CD14-positive monocyte (primary cell): ENCODE data around the gene SULF2. TPM values are rescaled to one million over a fixed set of nuclear protein-coding genes. Genes with fewer than 3 reads are reported as not detected.

ENCODE experiments used
- DNase-seq, 3 donors: peaks; one replicate each; pipeline ENCODE4 v3.0.0-alpha.2; 2011 to 2022
- H2AFZ ChIP-seq: 2 replicates; pipeline ENCODE4 v1.6.0; 2012; ENCODE audit warnings: mild to moderate bottlenecking, low read depth, low read length, inconsistent platforms; ENCODE audit not compliant: insufficient read depth, poor library complexity, severe bottlenecking
- H3K27ac ChIP-seq, 2 donors: 1 replicate in 1 of 2; 2 replicates in 1 of 2; pipeline ENCODE4 v1.5.1; 2012 to 2013; ENCODE audit warnings: low read length in 2 of 2, control low read depth in 1 of 2, inconsistent platforms in 1 of 2, low read depth in 1 of 2, mild to moderate bottlenecking in 1 of 2
- H3K27me3 ChIP-seq, 2 donors: one replicate each; pipeline versions ENCODE4 v1.6.0 to v1.6.1; 2011 to 2013; ENCODE audit warnings: low read length in 2 of 2; ENCODE audit not compliant: control insufficient read depth in 2 of 2, insufficient read depth in 2 of 2
- H3K36me3 ChIP-seq, 2 donors: replicated peaks in 1 of 2; 1 replicate in 1 of 2; 2 replicates in 1 of 2; pipeline versions ENCODE4 v1.5.1 to v1.6.1; 2012 to 2013; ENCODE audit warnings: low read length in 2 of 2, control low read depth in 1 of 2, inconsistent platforms in 1 of 2, mild to moderate bottlenecking in 1 of 2; ENCODE audit not compliant: insufficient read depth in 2 of 2, control insufficient read depth in 1 of 2
- H3K4me1 ChIP-seq, 2 donors: 1 replicate in 1 of 2; 2 replicates in 1 of 2; pipeline versions ENCODE4 v1.5.1 to v1.6.1; 2012 to 2013; ENCODE audit warnings: low read length in 2 of 2, control low read depth in 1 of 2, inconsistent platforms in 1 of 2, mild to moderate bottlenecking in 1 of 2, moderate library complexity in 1 of 2; ENCODE audit not compliant: insufficient read depth in 2 of 2, control insufficient read depth in 1 of 2
- H3K4me2 ChIP-seq: replicated peaks from 2 replicates; pipeline ENCODE3; 2012; ENCODE audit warnings: low read length, moderate library complexity, mild to moderate bottlenecking; ENCODE audit not compliant: poor library complexity, severe bottlenecking; ENCODE audit errors: extremely low read depth
- H3K4me3 ChIP-seq, 3 experiments: fragments of 200-600 bp in 1 of 3; sonication (generic) in 1 of 3; replicated peaks in 1 of 3; 1 replicate in 2 of 3; 2 replicates in 1 of 3; pipeline ENCODE4 v1.5.1; 2011 to 2013; ENCODE audit warnings: low read length in 3 of 3, mild to moderate bottlenecking in 3 of 3, control low read depth in 2 of 3, low read depth in 2 of 3, inconsistent platforms in 1 of 3, moderate library complexity in 1 of 3
- H3K79me2 ChIP-seq: 2 replicates; pipeline ENCODE4 v1.6.0; 2012; ENCODE audit warnings: mild to moderate bottlenecking, control low read depth, inconsistent platforms, low read length, moderate library complexity; ENCODE audit not compliant: insufficient read depth
- H3K9ac ChIP-seq: 2 replicates; pipeline ENCODE4 v1.6.0; 2017; ENCODE audit warnings: low read length, mild to moderate bottlenecking; ENCODE audit not compliant: insufficient read depth, poor library complexity, severe bottlenecking
- H3K9me3 ChIP-seq, 2 donors: replicated peaks in 1 of 2; 1 replicate in 1 of 2; 2 replicates in 1 of 2; pipeline versions ENCODE4 v1.5.1 to v1.6.1; 2012 to 2013; ENCODE audit warnings: low read length in 2 of 2, control low read depth in 1 of 2; ENCODE audit not compliant: control insufficient read depth in 1 of 2, insufficient read depth in 1 of 2
- H4K20me1 ChIP-seq: 2 replicates; pipeline ENCODE4 v1.6.0; 2012; ENCODE audit warnings: mild to moderate bottlenecking, low read length, control low read depth, moderate library complexity; ENCODE audit not compliant: insufficient read depth
- H3K27ac Mint-ChIP-seq, 7 donors: one replicate each; pipeline ENCODE4 v1.8.0; 2020; ENCODE audit warnings: mild to moderate bottlenecking in 7 of 7, mixed read lengths in 7 of 7, moderate library complexity in 6 of 7, inconsistent platforms in 2 of 7
- H3K27me3 Mint-ChIP-seq, 3 donors: one replicate each; pipeline ENCODE4 v1.8.0; 2021 to 2022; ENCODE audit warnings: low read depth in 3 of 3, mild to moderate bottlenecking in 3 of 3, mixed read lengths in 3 of 3, moderate library complexity in 3 of 3, inconsistent platforms in 1 of 3
- H3K36me3 Mint-ChIP-seq, 2 donors: one replicate each; pipeline ENCODE4 v1.8.0; 2020; ENCODE audit warnings: mixed read lengths in 2 of 2, inconsistent platforms in 1 of 2, mild to moderate bottlenecking in 1 of 2
- H3K4me1 Mint-ChIP-seq: one replicate; pipeline ENCODE4 v1.8.0; 2020; ENCODE audit warnings: mild to moderate bottlenecking, mixed read lengths
- H3K4me3 Mint-ChIP-seq, 2 donors: one replicate each; pipeline ENCODE4 v1.8.0; 2020; ENCODE audit warnings: mild to moderate bottlenecking in 2 of 2, mixed read lengths in 2 of 2, moderate library complexity in 1 of 2
- H3K9me3 Mint-ChIP-seq, 7 donors: one replicate each; pipeline ENCODE4 v1.8.0; 2020 to 2022; ENCODE audit warnings: mixed read lengths in 7 of 7, mild to moderate bottlenecking in 6 of 7, moderate library complexity in 6 of 7, inconsistent platforms in 2 of 7
- WGBS: methylation state at CpG from one replicate; pipeline ENCODE4 v1.1.5; 2013; ENCODE audit warnings: missing lambda C conversion rate; ENCODE audit not compliant: insufficient coverage; 5-methylcytosine and 5-hydroxymethylcytosine counted together
- intact Hi-C, 2 donors: fragments of 100-400 bp; cut with micrococcal nuclease; formaldehyde crosslinking; loops; one replicate each; pipeline versions ENCODE4 v1.15.0 to v1.15.1; 2023
- polyA plus RNA-seq, 3 donors: library from polyadenylated mRNA; depleted of rRNA in 1 of 3; unstranded in 2 of 3; stranded (reverse) in 1 of 3; fragments of 300-500 nt in 2 of 3; fragments of >200 nt in 1 of 3; fragmentation: Illumina TruSeq in 2 of 3; gene quantifications; 1 replicate in 2 of 3; 2 replicates in 1 of 3; pipeline ENCODE4 v1.2.3, GENCODE V29; 2012 to 2021
- TF ChIP-seq, protein P1 (sequence below): fragments of 200-600 bp; IDR thresholded peaks from one replicate; pipeline ENCODE4 v1.8.0; 2022; ENCODE audit warnings: antibody characterized with exemption, mild to moderate bottlenecking

Gene SULF2
- polyA plus RNA-seq, 3 donors = 60.3 to 156 (median 75.5) TPM

DNA sequence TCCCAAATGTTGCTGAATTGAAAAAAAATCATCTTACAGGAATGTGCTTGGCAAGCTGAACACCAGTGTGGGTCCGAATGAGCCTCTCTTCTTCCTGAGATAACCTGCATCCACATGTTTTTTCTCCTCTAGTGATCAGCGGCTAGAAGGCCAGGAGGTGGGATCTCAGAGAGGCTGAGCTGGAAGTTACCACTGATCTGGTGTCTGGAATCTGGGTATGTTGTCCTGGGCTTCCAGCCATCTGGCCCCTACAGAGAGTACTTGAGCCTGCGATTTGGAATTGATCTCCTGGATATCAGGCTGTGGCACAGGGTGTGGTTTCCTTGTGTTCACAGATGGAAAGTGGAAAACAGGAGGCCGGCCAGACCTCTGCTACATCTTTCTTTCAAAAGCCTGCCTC lies 35.9 kb downstream of the SULF2 start:
- peaks cover 47 to 66% of the 10 kb centered on the region in 2 donors for H3K4me1 ChIP-seq
- WGBS = 70% methylated on average over 2 of the region's 4 CpGs

DNA sequence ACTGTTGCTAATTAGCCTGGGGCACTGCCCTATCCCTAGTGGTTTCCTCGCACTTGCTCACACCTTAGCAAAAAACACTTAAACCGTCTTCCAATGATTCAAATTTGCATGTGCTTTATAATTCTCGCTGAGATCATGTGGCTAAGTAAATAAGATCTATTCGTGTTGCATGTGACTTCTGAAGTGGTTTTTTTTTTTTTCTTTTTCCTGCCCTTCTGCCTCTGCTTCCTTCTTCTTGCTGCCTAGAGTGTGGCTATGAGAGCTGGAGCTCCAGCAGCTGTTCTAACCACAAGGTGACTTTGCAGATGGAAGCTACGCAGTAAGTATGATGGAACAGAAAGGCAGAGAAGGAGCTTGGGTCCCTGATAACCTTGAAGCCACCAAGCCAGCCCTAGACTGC lies 36.5 kb downstream of the SULF2 start:
- Histone ChIP-seq H2AFZ (no peak overlapping the region), H3K27me3 (no peaks in the 10 kb centered on the region), H3K4me1 (peaks cover 47 to 66% of the 10 kb centered on the region in 2 donors), H3K9me3 (no peaks in the 10 kb centered on the region), H3K4me3 (peak overlapping the region in 1 of 3 experiments; percentile 34), H3K4me2 (peak overlapping the region; percentile 44), H4K20me1 (peaks cover 26% of the 10 kb centered on the region), H3K36me3 (peaks cover 25 to 63% of the 10 kb centered on the region in 2 donors), H3K79me2 (peaks cover 63% of the 10 kb centered on the region), H3K9ac (peak overlapping the region; percentile 57), H3K27ac (peak overlapping the region; percentile 91 to 93)
- Mint-ChIP-seq H3K4me1 (peaks cover 63% of the 10 kb centered on the region), H3K27ac (peak overlapping the region; percentile 87 to 99 (median 96)), H3K4me3 (peak overlapping the region in 1 of 2 donors; percentile 59), H3K27me3 (peaks cover 0 to 2% (median 0%) of the 10 kb centered on the region in 3 donors), H3K36me3 (peaks cover 82 to 89% of the 10 kb centered on the region in 2 donors), H3K9me3 (peaks cover 0 to 5% (median 0%) of the 10 kb centered on the region in 7 donors)
- intact Hi-C loops = loop anchor here in 1 of 2 donors (10.0 kb wide), 1 partner anchor 1176 kb away; the partner anchor contains the start of gene ARFGEF2
- TF ChIP-seq, protein P1, sequence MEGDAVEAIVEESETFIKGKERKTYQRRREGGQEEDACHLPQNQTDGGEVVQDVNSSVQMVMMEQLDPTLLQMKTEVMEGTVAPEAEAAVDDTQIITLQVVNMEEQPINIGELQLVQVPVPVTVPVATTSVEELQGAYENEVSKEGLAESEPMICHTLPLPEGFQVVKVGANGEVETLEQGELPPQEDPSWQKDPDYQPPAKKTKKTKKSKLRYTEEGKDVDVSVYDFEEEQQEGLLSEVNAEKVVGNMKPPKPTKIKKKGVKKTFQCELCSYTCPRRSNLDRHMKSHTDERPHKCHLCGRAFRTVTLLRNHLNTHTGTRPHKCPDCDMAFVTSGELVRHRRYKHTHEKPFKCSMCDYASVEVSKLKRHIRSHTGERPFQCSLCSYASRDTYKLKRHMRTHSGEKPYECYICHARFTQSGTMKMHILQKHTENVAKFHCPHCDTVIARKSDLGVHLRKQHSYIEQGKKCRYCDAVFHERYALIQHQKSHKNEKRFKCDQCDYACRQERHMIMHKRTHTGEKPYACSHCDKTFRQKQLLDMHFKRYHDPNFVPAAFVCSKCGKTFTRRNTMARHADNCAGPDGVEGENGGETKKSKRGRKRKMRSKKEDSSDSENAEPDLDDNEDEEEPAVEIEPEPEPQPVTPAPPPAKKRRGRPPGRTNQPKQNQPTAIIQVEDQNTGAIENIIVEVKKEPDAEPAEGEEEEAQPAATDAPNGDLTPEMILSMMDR = no peak
- 0% methylated on average over 1 of the region's 5 CpGs for WGBS
- peak; percentile 69 to 76 (median 70) for DNase-seq

More for the DNA sequence above, 35.9 kb downstream of the SULF2 start:
- H3K9me3 ChIP-seq = no peaks in the 10 kb centered on the region
- H3K27me3 Mint-ChIP-seq = peaks cover 0 to 2% (median 0%) of the 10 kb centered on the region in 3 donors
- H3K27ac ChIP-seq = peak overlapping the region; percentile 91 to 93
- peak overlapping the region in 1 of 3 experiments; percentile 0 for H3K4me3 ChIP-seq
- peak overlapping the region; percentile 87 to 99 (median 96) for H3K27ac Mint-ChIP-seq
- H3K9ac ChIP-seq = peak overlapping the region; percentile 0
- no peaks in the 10 kb centered on the region for H3K27me3 ChIP-seq
- no peak overlapping the region for H2AFZ ChIP-seq
- H3K4me1 Mint-ChIP-seq = peaks cover 61% of the 10 kb centered on the region
- peaks cover 0 to 5% (median 0%) of the 10 kb centered on the region in 7 donors for H3K9me3 Mint-ChIP-seq
- peaks cover 82 to 89% of the 10 kb centered on the region in 2 donors for H3K36me3 Mint-ChIP-seq
- TF ChIP-seq, protein P1 = no peak
- intact Hi-C loops = loop anchor here in 1 of 2 donors (10.0 kb wide), 1 partner anchor 1175 kb away; the partner anchor contains the start of gene ARFGEF2
- peak overlapping the region in 1 of 2 donors; percentile 66 for H3K4me3 Mint-ChIP-seq
- peaks cover 29 to 63% of the 10 kb centered on the region in 2 donors for H3K36me3 ChIP-seq
- no peak for DNase-seq
- peaks cover 30% of the 10 kb centered on the region for H4K20me1 ChIP-seq
- peaks cover 62% of the 10 kb centered on the region for H3K79me2 ChIP-seq
- H3K4me2 ChIP-seq = peak overlapping the region; percentile 44
